IMR-90 (cell line): Measurements from ENCODE around the gene LTB4R2.

Experiments used
- BHLHE40 ChIP-seq: fragments of 150-350 bp; IDR thresholded peaks from 2 replicates; pipeline ENCODE4 v1.6.1; 2016; ENCODE audit warnings: mild to moderate bottlenecking, low read depth, low read length
- CHD1 ChIP-seq: IDR thresholded peaks from 2 replicates; pipeline ENCODE4 v1.6.1; 2012; ENCODE audit warnings: low read depth, low read length, improper control_type of control experiment
- FOS ChIP-seq: fragments of 150-350 bp; IDR thresholded peaks from 2 replicates; pipeline ENCODE4 v1.6.1; 2016; ENCODE audit warnings: low read depth, low read length
- MAFK ChIP-seq: IDR thresholded peaks from 2 replicates; pipeline ENCODE4 v1.6.1; 2012; ENCODE audit warnings: low read depth, low read length, improper control_type of control experiment
- MAZ ChIP-seq: IDR thresholded peaks from 2 replicates; pipeline ENCODE4 v1.6.1; 2012; ENCODE audit warnings: low read depth, mild to moderate bottlenecking, low read length, improper control_type of control experiment, moderate library complexity, borderline replicate concordance
- MXI1 ChIP-seq: IDR thresholded peaks from 2 replicates; pipeline ENCODE4 v1.6.1; 2012; ENCODE audit warnings: low read depth, mild to moderate bottlenecking, low read length, moderate library complexity, borderline replicate concordance
- POLR2A ChIP-seq: IDR thresholded peaks from 2 replicates; pipeline ENCODE4 v1.6.1; 2012; ENCODE audit warnings: mild to moderate bottlenecking, low read depth, low read length
- RAD21 ChIP-seq: IDR thresholded peaks from 2 replicates; pipeline ENCODE4 v1.6.1; 2012; ENCODE audit warnings: low read length, improper control_type of control experiment
- RCOR1 ChIP-seq: IDR thresholded peaks from 2 replicates; pipeline ENCODE4 v1.6.1; 2012; ENCODE audit warnings: mild to moderate bottlenecking, low read length, improper control_type of control experiment; ENCODE audit not compliant: insufficient replicate concordance
- RFX5 ChIP-seq: IDR thresholded peaks from 2 replicates; pipeline ENCODE4 v1.8.0; 2012; ENCODE audit warnings: low read depth, mild to moderate bottlenecking, low read length, moderate library complexity
- SMC3 ChIP-seq: fragments of 150-350 bp; IDR thresholded peaks from 2 replicates; pipeline ENCODE4 v1.6.1; 2016; ENCODE audit warnings: low read depth, mild to moderate bottlenecking, antibody characterized with exemption, low read length, moderate library complexity
- TF ChIP-seq, protein P1 (sequence below): fragments of 150-350 bp; IDR thresholded peaks from 2 replicates; pipeline ENCODE4 v1.6.1; 2017; ENCODE audit warnings: mild to moderate bottlenecking, antibody characterized with exemption, low read length, low read depth
- TF ChIP-seq, protein P2 (sequence below): conservative IDR thresholded peaks from 2 replicates; pipeline ENCODE4 v1.5.1; 2012; ENCODE audit warnings: mild to moderate bottlenecking, low read depth, low read length, improper control_type of control experiment
- TF ChIP-seq, protein P3 (sequence below): fragments of 150-350 bp; IDR thresholded peaks from 2 replicates; pipeline ENCODE4 v1.6.1; 2016; ENCODE audit warnings: low read depth, mild to moderate bottlenecking, low read length, moderate library complexity, borderline replicate concordance

DNA sequence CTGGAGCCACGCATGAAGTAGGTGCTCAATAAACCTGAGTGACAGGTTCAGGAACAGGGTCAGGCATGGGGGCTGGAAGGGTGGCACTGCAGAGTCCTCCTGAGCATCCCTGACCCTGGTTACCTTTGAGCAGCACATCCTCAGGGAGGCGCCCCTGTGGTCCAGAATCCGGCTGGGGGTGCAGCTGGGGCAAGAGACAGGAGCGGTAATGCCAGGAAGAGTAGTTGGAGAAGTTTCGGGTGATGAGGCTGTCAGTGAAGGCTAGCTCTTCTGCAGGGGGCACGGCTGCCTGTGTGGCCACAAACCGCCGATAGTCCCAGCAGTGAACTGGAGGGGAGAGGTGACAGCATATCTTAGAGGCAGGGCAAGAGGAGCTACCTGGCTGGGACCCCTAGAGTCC, 40.6 kb upstream of the LTB4R2 start:
- TF ChIP-seq, protein P1, sequence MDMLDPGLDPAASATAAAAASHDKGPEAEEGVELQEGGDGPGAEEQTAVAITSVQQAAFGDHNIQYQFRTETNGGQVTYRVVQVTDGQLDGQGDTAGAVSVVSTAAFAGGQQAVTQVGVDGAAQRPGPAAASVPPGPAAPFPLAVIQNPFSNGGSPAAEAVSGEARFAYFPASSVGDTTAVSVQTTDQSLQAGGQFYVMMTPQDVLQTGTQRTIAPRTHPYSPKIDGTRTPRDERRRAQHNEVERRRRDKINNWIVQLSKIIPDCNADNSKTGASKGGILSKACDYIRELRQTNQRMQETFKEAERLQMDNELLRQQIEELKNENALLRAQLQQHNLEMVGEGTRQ = no peak
- TF ChIP-seq POLR2A (no peak), MAFK (no peak), SMC3 (no peak), RFX5 (no peak), RAD21 (no peak), MAZ (no peak), MXI1 (no peak), CHD1 (no peak), RCOR1 (no peak), BHLHE40 (no peak), FOS (no peak)
- TF ChIP-seq, protein P2, sequence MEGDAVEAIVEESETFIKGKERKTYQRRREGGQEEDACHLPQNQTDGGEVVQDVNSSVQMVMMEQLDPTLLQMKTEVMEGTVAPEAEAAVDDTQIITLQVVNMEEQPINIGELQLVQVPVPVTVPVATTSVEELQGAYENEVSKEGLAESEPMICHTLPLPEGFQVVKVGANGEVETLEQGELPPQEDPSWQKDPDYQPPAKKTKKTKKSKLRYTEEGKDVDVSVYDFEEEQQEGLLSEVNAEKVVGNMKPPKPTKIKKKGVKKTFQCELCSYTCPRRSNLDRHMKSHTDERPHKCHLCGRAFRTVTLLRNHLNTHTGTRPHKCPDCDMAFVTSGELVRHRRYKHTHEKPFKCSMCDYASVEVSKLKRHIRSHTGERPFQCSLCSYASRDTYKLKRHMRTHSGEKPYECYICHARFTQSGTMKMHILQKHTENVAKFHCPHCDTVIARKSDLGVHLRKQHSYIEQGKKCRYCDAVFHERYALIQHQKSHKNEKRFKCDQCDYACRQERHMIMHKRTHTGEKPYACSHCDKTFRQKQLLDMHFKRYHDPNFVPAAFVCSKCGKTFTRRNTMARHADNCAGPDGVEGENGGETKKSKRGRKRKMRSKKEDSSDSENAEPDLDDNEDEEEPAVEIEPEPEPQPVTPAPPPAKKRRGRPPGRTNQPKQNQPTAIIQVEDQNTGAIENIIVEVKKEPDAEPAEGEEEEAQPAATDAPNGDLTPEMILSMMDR = no peak
- TF ChIP-seq, protein P3, sequence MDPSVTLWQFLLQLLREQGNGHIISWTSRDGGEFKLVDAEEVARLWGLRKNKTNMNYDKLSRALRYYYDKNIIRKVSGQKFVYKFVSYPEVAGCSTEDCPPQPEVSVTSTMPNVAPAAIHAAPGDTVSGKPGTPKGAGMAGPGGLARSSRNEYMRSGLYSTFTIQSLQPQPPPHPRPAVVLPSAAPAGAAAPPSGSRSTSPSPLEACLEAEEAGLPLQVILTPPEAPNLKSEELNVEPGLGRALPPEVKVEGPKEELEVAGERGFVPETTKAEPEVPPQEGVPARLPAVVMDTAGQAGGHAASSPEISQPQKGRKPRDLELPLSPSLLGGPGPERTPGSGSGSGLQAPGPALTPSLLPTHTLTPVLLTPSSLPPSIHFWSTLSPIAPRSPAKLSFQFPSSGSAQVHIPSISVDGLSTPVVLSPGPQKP = no peak
